ENCODE data around the gene NADK2.

NADK2 gene

DNA sequence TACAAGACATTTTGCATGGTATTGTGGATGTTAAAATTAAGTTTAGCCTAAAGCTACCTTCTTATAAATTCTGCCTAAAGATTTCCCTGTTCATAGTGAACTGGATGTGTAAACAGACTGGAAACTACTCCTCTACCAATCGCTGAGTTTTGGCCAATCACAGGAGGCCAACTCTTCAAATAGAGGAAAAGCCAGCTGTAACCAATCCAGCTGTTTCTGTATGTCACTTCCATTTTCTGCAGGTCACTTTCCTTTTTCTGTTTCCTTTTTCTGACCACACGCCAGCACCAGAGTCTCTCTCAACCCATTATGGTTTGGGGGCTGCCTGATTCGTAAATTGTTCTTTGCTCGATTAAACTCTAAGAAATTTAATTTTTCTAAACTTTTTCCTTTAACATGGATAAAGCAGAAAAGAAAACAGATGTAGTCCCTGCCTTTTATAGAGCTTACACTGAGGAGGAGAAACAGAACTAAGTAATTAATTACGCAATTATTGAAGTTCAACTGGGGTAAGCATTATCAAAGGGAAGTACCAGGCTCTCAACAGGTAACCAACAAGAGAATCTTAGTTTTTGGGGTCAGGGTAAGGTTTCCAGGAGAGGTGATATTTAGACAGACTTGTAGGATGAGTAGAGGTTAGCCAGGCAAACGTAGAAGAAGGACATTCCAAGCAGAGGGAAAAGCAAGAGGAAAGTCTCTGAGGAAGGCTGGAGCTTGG, 32.2 kb upstream of the NADK2 start:
- H3K27ac ChIP-seq: no peak overlapping the region
- TF ChIP-seq CTCF (conservative IDR thresholded peaks at IDR 0.05): no peak

GRCh38 chr5:36272136-36272690, 30.5 kb upstream of the NADK2 start:
- no peak overlapping the region for H3K27ac ChIP-seq
- no peak for TF ChIP-seq CTCF (conservative IDR thresholded peaks at IDR 0.05)

- TF ChIP-seq CTCF (conservative IDR thresholded peaks at IDR 0.05): no peak
Measured at GRCh38 chr5:36270876-36271575, 29.3 kb upstream of the NADK2 start.

GRCh38 chr5:36270175-36270574, 28.4 kb upstream of the NADK2 start:
- TF ChIP-seq CTCF (conservative IDR thresholded peaks at IDR 0.05): no peak
- H3K27ac ChIP-seq: peak overlapping the region; percentile 34

More at GRCh38 chr5:36270876-36271575, 29.3 kb upstream of the NADK2 start:
- H3K27ac ChIP-seq: peak overlapping the region; percentile 34

DNA sequence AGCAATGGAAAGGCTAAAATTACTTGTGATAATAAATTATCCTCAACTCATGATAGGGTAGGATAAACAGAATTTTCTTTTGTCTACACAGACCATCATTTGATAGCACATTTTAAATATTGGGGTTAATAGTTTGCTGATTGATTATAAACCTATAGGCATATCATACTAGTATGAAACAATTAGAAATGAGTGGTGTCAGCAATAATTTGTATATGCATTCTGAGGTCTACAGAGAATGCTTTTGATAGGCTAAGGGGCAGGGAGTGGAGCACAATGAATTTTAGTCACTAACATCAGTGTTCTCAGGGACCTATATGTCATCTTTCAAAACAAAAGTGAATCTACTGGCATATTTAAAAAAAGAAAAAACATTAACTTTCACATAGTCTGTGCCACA, 27.8 kb upstream of the NADK2 start:
- TF ChIP-seq CTCF (conservative IDR thresholded peaks at IDR 0.05): no peak

GRCh38 chr5:36267905-36268304, 26.2 kb upstream of the NADK2 start:
- no peak for TF ChIP-seq CTCF (conservative IDR thresholded peaks at IDR 0.05)

More for the DNA sequence above, 27.8 kb upstream of the NADK2 start:
- H3K27ac ChIP-seq: no peak overlapping the region

DNA sequence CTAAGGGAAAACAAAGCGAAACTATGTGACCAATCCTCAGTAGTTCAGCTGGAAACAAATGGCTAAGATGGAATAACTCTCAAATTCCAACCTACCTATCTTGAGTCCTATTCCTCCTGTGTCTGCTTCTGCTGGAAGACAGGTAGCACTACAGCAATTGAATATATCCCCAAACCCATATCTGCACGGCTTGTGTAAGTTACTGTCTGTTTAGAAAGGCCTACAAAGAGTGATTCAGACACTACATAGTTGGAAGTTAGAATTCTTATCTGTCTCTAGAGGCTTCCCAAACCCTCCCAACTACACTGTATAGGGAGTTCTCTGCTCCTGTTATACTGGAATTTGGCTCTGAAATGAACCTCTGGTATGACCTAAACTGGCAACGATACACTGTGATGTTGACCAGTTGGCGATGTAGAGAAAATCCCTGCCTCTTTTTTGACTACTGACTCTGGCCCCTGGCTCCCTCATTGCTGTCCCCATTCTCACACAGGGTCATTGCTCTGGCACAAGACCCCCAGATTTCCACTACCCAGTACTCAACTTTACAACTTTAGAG, 22.6 kb upstream of the NADK2 start:
- no peak for TF ChIP-seq CTCF (conservative IDR thresholded peaks at IDR 0.05)
- H3K27ac ChIP-seq: no peak overlapping the region

More at GRCh38 chr5:36267905-36268304, 26.2 kb upstream of the NADK2 start:
- no peak overlapping the region for H3K27ac ChIP-seq
